22Rv1 (cell line): ENCODE data around the gene SMAGP.
A peak's percentile ranks its signal among the peaks of the same experiment; 100 is the strongest.

ENCODE experiments used
- H3K27ac ChIP-seq: fragments of 450-650 bp; 2 replicates; pipeline ENCODE4 v1.5.1; 2017
- CTCF ChIP-seq: fragments of 450-650 bp; IDR thresholded peaks from 2 replicates; pipeline ENCODE4 v1.5.1; 2017; ENCODE audit warnings: mild to moderate bottlenecking
- ZFX ChIP-seq: fragments of 450-650 bp; IDR thresholded peaks from 2 replicates; pipeline ENCODE4 v1.6.1; 2017; ENCODE audit warnings: antibody characterized with exemption, borderline replicate concordance

The SMAGP gene

GRCh38 chr12:51209259-51209658, 61.0 kb downstream of the SMAGP start:
- TF ChIP-seq CTCF, result no peak
- TF ChIP-seq ZFX, result no peak
- peak overlapping the region; percentile 37 for H3K27ac ChIP-seq

GRCh38 chr12:51208016-51208660, 62.1 kb downstream of the SMAGP start:
- peak overlapping the region; percentile 37 for H3K27ac ChIP-seq
- TF ChIP-seq ZFX (no peak), CTCF (no peak)

GRCh38 chr12:51205350-51205749, 64.9 kb downstream of the SMAGP start:
- TF ChIP-seq ZFX (no peak), CTCF (no peak)
- H3K27ac ChIP-seq, result 0 out of 2 replicates have a peak overlapping the region, but pooled peaks have one; percentile 21

GRCh38 chr12:51202718-51203117, 67.5 kb downstream of the SMAGP start:
- TF ChIP-seq ZFX (no peak), CTCF (no peak)
- H3K27ac ChIP-seq, result peak overlapping the region; percentile 21

- TF ChIP-seq ZFX (no peak), CTCF (no peak)
- H3K27ac ChIP-seq, result peak overlapping the region; percentile 21; the same call in 1 of the 2 replicates
These were observed 69.4 kb downstream of the SMAGP start for GRCh38 chr12:51200806-51201205.

GRCh38 chr12:51200156-51200555, 70.1 kb downstream of the SMAGP start:
- peak overlapping the region; percentile 21; the same call in 1 of the 2 replicates for H3K27ac ChIP-seq
- no peak for TF ChIP-seq ZFX
- TF ChIP-seq CTCF, result no peak

- H3K27ac ChIP-seq, result peak overlapping the region; percentile 21
- no peak for TF ChIP-seq CTCF
- TF ChIP-seq ZFX, result no peak
These were observed 70.8 kb downstream of the SMAGP start for GRCh38 chr12:51199366-51199945.
